ENCODE data around the gene DNM3. TPM values are rescaled to one million over a fixed set of nuclear protein-coding genes. Genes with fewer than 3 reads are reported as not detected.

DNM3 gene
- total RNA-seq, 1 donor from 2014 or later: 15.4 TPM

DNA sequence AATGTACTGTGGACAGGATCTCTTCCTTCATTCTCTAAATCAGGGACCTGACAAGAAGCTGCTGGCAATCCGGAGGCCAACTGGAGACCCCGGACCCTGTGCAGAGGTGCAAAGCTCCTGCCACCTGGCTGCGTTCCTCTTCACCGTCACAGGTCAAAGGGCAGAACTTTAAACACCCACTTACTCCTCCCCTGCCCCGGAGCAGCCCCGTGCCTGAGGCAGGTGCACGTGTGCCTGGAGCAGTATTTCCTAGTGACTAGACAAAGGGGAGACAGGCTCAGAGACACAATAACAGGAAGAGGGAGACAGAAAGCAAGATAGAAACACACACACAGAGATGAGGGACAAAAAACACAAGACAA lies 609.2 kb downstream of the DNM3 start:
- Histone ChIP-seq H3K27ac (peak overlapping the region; percentile 26), H3K9me3 (no peaks in the 10 kb centered on the region), H3K27me3 (no peaks in the 10 kb centered on the region), H3K36me3 (no peaks in the 10 kb centered on the region), H3K4me3 (no peak overlapping the region), H3K4me1 (peaks cover 17% of the 10 kb centered on the region)
- DNase-seq (no peak), ATAC-seq (no peak)
- intact Hi-C loops (cut with DNase I): no loop called here
- TF ChIP-seq, protein P1, sequence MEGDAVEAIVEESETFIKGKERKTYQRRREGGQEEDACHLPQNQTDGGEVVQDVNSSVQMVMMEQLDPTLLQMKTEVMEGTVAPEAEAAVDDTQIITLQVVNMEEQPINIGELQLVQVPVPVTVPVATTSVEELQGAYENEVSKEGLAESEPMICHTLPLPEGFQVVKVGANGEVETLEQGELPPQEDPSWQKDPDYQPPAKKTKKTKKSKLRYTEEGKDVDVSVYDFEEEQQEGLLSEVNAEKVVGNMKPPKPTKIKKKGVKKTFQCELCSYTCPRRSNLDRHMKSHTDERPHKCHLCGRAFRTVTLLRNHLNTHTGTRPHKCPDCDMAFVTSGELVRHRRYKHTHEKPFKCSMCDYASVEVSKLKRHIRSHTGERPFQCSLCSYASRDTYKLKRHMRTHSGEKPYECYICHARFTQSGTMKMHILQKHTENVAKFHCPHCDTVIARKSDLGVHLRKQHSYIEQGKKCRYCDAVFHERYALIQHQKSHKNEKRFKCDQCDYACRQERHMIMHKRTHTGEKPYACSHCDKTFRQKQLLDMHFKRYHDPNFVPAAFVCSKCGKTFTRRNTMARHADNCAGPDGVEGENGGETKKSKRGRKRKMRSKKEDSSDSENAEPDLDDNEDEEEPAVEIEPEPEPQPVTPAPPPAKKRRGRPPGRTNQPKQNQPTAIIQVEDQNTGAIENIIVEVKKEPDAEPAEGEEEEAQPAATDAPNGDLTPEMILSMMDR (IDR thresholded peaks at IDR 0.05): no peak

DNA sequence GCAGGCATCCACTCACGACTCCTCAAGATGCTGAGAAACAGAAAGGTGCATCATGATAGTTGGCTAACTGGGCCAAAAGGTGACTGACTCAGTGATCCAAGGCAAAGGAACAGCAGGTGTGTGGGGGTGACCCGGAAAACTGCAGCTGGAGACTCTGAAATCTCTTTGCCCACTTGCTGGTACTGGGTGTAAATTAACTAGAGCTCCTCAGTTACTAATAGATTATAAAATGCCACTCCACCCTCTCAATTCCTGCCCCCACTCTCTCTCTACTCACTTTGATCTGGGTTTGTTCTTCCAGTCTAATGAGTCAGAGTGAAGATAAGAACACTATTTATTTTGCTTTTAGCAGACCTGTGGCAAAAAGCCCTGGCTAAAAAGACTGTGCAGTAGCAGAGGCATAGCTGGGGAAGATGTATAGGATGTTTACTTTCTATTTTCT lies 609.7 kb downstream of the DNM3 start:
- no peaks in the 10 kb centered on the region for H3K36me3 ChIP-seq
- intact Hi-C loops (cut with DNase I): no loop called here
- DNase-seq (no peak), ATAC-seq (peak; percentile 51)
- no peak overlapping the region for H3K27ac ChIP-seq
- no peaks in the 10 kb centered on the region for H3K9me3 ChIP-seq
- H3K4me3 ChIP-seq: no peak overlapping the region
- peaks cover 17% of the 10 kb centered on the region for H3K4me1 ChIP-seq
- TF ChIP-seq, protein P1 (IDR thresholded peaks at IDR 0.05): no peak
- no peaks in the 10 kb centered on the region for H3K27me3 ChIP-seq

DNA sequence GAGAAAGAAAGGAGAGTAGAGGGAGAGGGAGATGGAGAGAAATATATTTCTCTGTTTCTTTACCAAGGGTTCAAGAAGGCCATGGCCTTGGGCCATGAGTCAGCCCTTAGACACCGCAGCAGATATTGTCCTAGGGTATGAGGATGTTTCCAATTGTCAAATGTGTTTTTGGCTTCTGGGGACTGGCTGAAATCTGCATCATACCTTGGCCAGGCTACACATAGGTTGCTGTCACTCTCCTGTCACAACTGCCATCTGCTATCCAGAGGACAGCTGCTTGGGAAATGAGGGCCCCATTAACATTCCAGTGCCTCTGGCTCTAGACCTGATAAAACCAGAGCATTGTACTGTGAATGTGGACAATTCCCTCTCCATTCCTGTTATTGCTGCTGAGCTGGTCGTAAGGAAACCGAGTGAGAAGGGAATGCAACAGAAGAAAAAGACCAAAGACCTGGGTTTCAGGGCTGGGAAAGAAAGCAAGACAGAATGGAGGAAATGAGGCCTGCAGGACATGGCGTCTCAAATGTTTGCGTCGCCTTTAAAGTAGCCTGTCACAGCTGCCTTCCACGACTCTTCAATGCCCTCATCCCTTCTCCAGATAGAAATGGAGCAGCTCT lies 611.3 kb downstream of the DNM3 start:
- intact Hi-C loops (cut with DNase I): no loop called here
- TF ChIP-seq, protein P1 (IDR thresholded peaks at IDR 0.05): no peak
- no peak for ATAC-seq
- no peak overlapping the region for H3K4me3 ChIP-seq
- no peaks in the 10 kb centered on the region for H3K36me3 ChIP-seq
- no peak overlapping the region for H3K27ac ChIP-seq
- H3K27me3 ChIP-seq: no peaks in the 10 kb centered on the region
- peaks cover 17% of the 10 kb centered on the region for H3K4me1 ChIP-seq
- no peaks in the 10 kb centered on the region for H3K9me3 ChIP-seq
- DNase-seq: no peak

DNA sequence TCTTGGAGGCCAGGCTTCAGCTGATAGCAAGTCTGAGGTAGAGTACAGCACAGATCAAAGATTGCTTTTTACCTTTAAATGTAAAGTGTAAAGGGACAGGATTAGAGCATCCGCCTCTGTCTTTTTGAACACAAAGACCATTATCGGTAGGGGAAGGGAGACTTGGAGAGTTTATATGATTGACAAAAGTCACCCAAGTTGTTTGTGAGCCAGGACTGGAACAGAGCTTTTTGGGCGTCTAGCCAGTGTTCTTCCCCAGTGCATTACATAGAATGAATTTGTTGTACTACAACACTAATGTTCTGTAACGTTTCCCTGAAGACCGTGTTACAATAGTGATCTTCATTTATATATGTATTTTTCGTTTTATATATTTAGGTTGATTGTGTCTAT lies 611.9 kb downstream of the DNM3 start:
- TF ChIP-seq, protein P1 (IDR thresholded peaks at IDR 0.05): no peak
- intact Hi-C loops (cut with DNase I): no loop called here

DNA sequence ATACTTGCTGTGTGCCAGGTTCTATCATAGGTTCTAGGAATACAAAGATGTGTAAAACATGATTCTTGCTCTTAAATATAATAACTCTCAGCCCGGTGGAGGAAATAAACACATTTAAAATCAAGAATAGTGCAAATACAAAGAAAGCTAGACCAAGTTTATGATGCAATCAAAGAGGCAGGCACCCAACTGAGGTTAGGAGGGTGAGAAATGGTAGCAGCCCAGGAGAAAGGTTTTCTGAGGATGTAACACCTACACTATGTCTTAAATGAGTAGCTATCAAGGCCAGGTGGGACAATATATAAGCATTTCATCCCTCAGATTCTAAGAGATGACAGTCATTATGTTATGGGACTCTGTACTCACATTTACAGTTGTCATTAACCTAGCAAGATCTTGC lies 612.3 kb downstream of the DNM3 start:
- H3K9me3 ChIP-seq: no peaks in the 10 kb centered on the region
- intact Hi-C loops (cut with DNase I): no loop called here
- peaks cover 17% of the 10 kb centered on the region for H3K4me1 ChIP-seq
- H3K4me3 ChIP-seq: no peak overlapping the region
- no peak overlapping the region for H3K27ac ChIP-seq
- ATAC-seq (no peak), DNase-seq (no peak)
- no peaks in the 10 kb centered on the region for H3K27me3 ChIP-seq
- TF ChIP-seq, protein P1 (IDR thresholded peaks at IDR 0.05): no peak
- no peaks in the 10 kb centered on the region for H3K36me3 ChIP-seq

More for the DNA sequence above, 611.9 kb downstream of the DNM3 start:
- peaks cover 17% of the 10 kb centered on the region for H3K4me1 ChIP-seq
- no peaks in the 10 kb centered on the region for H3K36me3 ChIP-seq
- ATAC-seq (no peak), DNase-seq (no peak)
- no peak overlapping the region for H3K4me3 ChIP-seq
- no peaks in the 10 kb centered on the region for H3K27me3 ChIP-seq
- H3K27ac ChIP-seq: no peak overlapping the region
- H3K9me3 ChIP-seq: no peaks in the 10 kb centered on the region

DNA sequence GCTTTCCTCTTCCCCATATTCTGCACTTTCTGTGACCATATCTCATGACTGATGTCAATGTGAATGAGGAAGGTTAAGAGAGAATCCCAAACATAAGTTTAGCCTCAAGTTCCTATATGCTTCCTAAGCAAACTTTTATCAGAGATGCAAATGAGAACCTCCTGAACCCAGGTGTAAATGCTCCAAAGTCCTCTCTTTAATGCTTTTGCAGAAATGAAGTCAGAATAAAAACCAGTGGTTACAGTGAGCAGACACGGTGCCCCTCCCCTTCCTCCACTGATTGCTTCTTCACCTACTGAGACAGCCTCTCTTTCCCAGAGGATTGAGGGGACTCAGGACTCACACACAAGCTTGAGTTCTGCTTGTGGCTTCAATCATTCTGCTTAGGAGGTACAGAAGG lies 614.2 kb downstream of the DNM3 start:
- Histone ChIP-seq H3K4me3 (no peak overlapping the region), H3K36me3 (no peaks in the 10 kb centered on the region), H3K4me1 (peaks cover 6% of the 10 kb centered on the region), H3K27ac (no peak overlapping the region), H3K9me3 (no peaks in the 10 kb centered on the region), H3K27me3 (no peaks in the 10 kb centered on the region)
- TF ChIP-seq, protein P1 (IDR thresholded peaks at IDR 0.05): no peak
- ATAC-seq: no peak
- DNase-seq: no peak
- intact Hi-C loops (cut with DNase I): no loop called here

All from upper lobe of right lung (tissue), 1 donor.